Measurements from ENCODE around the gene PI16. TPM values are rescaled to one million over a fixed set of nuclear protein-coding genes. Genes with fewer than 3 reads are reported as not detected.

Gene PI16
- total RNA-seq, 2 experiments from 2014 or later: 0.30 TPM; not detected in 1

- Histone ChIP-seq H3K27ac (ENCODE audit: low read depth, low read length, poor library complexity, severe bottlenecking) (no peak overlapping the region), H3K9me3 (ENCODE audit: low read length) (no peaks in the 10 kb centered on the region), H3K79me2 (ENCODE audit: insufficient read depth, low read depth, low read length) (no peaks in the 10 kb centered on the region; the same call in 1 of the 2 replicates), H3K9me2 (ENCODE audit: insufficient read depth, low read length) (no peaks in the 10 kb centered on the region), H3K4me2 (ENCODE audit: low read length) (no peak overlapping the region), H2AFZ (ENCODE audit: low read length) (no peak overlapping the region), H3K4me1 (ENCODE audit: insufficient read depth, low read length, poor library complexity, severe bottlenecking) (peaks cover 30% of the 10 kb centered on the region), H3K4me3 (ENCODE audit: low read depth, low read length, poor library complexity, severe bottlenecking) (no peak overlapping the region), H4K20me1 (ENCODE audit: insufficient read depth, low read length) (no peaks in the 10 kb centered on the region), H3K36me3 (ENCODE audit: insufficient read depth, low read length) (peaks cover 7% of the 10 kb centered on the region; the same call in 1 of the 2 replicates)
- intact Hi-C loops (cut with micrococcal nuclease; ENCODE audit: unreplicated experiment): no loop called here
- POLR2A ChIA-PET: no interaction called here
- CTCF ChIA-PET (ENCODE audit: unreplicated experiment): no interaction called here
- BruUV-seq (replicated peaks): no TSS peak
- TF ChIP-seq EZH2phosphoT487 (IDR thresholded peaks at IDR 0.05; ENCODE audit: borderline replicate concordance, low read depth, low read length) (no peak), CTCF (conservative IDR thresholded peaks at IDR 0.05; ENCODE audit: low read length) (no peak)
- DNase-seq (ENCODE audit: low spot score): no peak
These were observed 55.9 kb downstream of the PI16 start for GRCh38 chr6:37010402-37010892.

DNA sequence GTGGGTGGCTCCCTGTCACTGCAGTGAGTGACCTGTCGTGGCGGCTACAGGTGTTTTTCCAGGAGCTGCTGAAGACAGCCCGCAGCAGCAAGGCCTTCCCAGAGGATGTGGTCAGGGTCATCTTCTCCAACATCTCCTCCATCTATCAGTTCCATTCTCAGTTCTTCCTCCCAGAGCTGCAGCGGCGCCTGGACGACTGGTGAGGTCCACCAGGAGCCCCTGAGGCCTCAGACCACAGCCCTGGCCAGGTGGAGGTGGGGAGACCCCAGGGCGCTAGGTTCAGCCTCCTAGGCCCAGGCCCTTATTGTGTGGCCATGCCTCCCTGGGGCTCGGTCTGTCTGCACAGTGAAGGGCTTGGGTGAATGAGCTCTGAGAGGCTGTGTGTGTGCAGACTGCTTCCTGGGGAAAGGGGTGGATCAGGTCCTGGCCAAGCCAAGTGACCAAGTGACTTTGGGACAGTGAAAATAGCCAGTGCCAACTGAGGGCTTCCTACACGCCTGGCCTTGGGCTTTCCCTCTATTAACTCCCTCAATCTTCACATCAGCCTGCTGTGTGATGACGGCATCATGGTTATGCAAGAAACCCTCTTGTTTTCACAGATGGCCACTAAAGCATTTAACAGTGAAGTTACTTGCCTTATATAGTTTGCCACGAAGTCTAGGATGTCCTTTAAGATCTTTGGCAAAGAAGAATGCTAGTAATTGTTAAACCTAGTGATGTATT lies 57.3 kb downstream of the PI16 start:
- ChIA-PET CTCF (ENCODE audit: unreplicated experiment) (no interaction called here), POLR2A (interaction anchor here (1.0 kb wide), 1 partner anchor 155 kb away, joined by 3 read pairs; no protein-coding TSS in a partner anchor)
- Histone ChIP-seq H3K4me1 (ENCODE audit: insufficient read depth, low read length, poor library complexity, severe bottlenecking) (peaks cover 17% of the 10 kb centered on the region), H3K4me3 (ENCODE audit: low read depth, low read length, poor library complexity, severe bottlenecking) (no peak overlapping the region), H3K9me3 (ENCODE audit: low read length) (no peaks in the 10 kb centered on the region), H4K20me1 (ENCODE audit: insufficient read depth, low read length) (no peaks in the 10 kb centered on the region), H3K9me2 (ENCODE audit: insufficient read depth, low read length) (no peaks in the 10 kb centered on the region), H2AFZ (ENCODE audit: low read length) (no peak overlapping the region), H3K27ac (ENCODE audit: low read depth, low read length, poor library complexity, severe bottlenecking) (no peak overlapping the region), H3K4me2 (ENCODE audit: low read length) (no peak overlapping the region), H3K79me2 (ENCODE audit: insufficient read depth, low read depth, low read length) (no peaks in the 10 kb centered on the region), H3K36me3 (ENCODE audit: insufficient read depth, low read length) (peaks cover 7% of the 10 kb centered on the region; the same call in 1 of the 2 replicates)
- TF ChIP-seq EZH2phosphoT487 (IDR thresholded peaks at IDR 0.05; ENCODE audit: borderline replicate concordance, low read depth, low read length): no peak
- no peak for TF ChIP-seq CTCF (conservative IDR thresholded peaks at IDR 0.05; ENCODE audit: low read length)
- DNase-seq (ENCODE audit: low spot score): no peak
- BruUV-seq (replicated peaks): no TSS peak
- intact Hi-C loops (cut with micrococcal nuclease; ENCODE audit: unreplicated experiment): no loop called here

Measured in OCI-LY7 (cell line).